Gastroesophageal sphincter (tissue), 3 donors: ENCODE results near the gene PRLR.

Source experiments
- CTCF ChIP-seq, 4 experiments: fragments of 200-600 bp in 2 of 4; fragments of 450-650 bp in 2 of 4; sonication (generic) in 1 of 4; IDR thresholded peaks; one replicate each; pipeline ENCODE4 v1.5.1; 2017 to 2019; ENCODE audit warnings: antibody characterized with exemption in 4 of 4, mild to moderate bottlenecking in 2 of 4, moderate library complexity in 2 of 4
- POLR2A ChIP-seq, 2 donors: fragments of 450-650 bp; IDR thresholded peaks; one replicate each; pipeline ENCODE4 v1.6.1; 2017; ENCODE audit warnings: antibody characterized with exemption in 2 of 2, mild to moderate bottlenecking in 2 of 2, moderate library complexity in 1 of 2

- TF ChIP-seq CTCF (IDR thresholded peaks at IDR 0.05) (no peak), POLR2A (IDR thresholded peaks at IDR 0.05) (no peak)
Observed at GRCh38 chr5:35066260-35066795, 164.0 kb downstream of the PRLR start.
